Stimulated activated CD8-positive, alpha-beta memory T cell treated with anti-CD3 and anti-CD28 coated beads, Interleukin-2, amount 100 ng/mL, for 1 hour (primary cell): ENCODE data around the gene RRM2.
A peak's percentile ranks its signal among the peaks of the same experiment; 100 is the strongest.

Experiments used
- DNase-seq, 2 donors: peaks; one replicate each; pipeline ENCODE4 v3.0.0-alpha.2; 2020; ENCODE audit warnings: low read depth in 2 of 2

RRM2 gene

DNA sequence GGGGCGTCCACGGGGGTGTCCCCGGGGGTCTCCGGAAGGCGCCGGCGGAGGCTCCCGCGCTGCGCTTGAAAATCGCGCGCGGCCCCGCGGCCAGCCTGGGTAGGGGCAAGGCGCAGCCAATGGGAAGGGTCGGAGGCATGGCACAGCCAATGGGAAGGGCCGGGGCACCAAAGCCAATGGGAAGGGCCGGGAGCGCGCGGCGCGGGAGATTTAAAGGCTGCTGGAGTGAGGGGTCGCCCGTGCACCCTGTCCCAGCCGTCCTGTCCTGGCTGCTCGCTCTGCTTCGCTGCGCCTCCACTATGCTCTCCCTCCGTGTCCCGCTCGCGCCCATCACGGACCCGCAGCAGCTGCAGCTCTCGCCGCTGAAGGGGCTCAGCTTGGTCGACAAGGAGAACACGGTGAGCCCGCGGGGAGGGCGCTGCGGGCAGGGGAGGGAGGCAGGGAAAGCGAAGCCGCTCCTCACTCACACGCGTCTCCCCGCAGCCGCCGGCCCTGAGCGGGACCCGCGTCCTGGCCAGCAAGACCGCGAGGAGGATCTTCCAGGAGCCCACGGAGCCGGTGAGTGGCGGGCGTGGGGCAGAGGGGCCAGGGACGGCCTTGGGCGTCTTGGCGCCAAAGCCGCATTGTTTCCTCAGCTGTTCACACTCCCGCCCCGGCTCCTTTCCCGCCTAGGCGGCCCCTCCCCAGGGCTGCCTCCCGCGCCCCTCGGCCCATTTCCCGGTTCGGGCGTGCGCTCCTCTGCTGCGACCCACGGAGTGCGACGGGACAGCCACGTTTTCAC, at the start of gene RRM2:
Gene RRM2, plus strand, starts transcription at position 240 of the 781 bp plus-strand sequence. Its CDS starts 60 bp downstream, at position 300.
- DNase-seq = peak; percentile 62 to 73

GRCh38 chr2:10073706-10074105, 48.8 kb upstream of the RRM2 start:
- DNase-seq = no peak

DNA sequence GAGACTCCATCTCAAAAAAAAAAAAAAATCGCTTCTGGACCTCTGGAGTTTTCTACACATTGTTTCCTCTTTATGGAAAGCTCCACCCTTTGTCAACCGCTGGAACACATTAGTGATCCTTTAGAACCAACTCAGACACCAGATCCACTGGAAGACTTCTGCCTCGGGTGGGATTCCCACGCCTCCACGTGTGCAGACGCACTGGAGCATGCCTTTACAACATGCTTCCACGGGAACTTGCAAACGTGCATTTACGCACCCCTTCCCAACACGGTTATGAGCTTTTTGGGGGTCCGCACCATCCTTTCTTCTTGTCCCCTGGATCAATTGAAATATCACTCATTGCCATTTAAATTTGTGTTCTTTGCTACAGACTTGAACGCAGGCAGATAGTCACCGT, 47.4 kb upstream of the RRM2 start:
- no peak for DNase-seq

GRCh38 chr2:10075571-10076209, 46.8 kb upstream of the RRM2 start:
- no peak for DNase-seq

DNA sequence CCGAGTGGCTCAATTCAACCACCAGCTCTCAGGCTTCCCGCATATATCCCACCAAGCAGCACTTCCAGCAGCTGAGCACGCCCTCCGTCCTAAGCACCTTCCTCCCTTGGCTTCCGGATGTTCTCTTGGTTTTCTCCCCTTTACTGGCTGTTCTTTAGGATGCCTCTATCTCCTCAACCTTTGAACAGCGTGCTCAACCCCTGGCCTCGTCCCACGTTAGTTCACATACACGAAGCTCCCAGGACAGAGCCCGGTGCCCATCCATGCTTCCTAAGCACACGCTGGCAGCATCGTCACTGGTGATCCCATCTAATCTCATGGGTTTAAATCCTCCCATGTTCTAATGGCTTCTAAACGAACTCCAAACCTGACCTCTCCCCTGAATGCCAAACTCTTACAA, 46.0 kb upstream of the RRM2 start:
- DNase-seq = no peak

GRCh38 chr2:10076988-10077527, 45.5 kb upstream of the RRM2 start:
- DNase-seq = no peak

DNA sequence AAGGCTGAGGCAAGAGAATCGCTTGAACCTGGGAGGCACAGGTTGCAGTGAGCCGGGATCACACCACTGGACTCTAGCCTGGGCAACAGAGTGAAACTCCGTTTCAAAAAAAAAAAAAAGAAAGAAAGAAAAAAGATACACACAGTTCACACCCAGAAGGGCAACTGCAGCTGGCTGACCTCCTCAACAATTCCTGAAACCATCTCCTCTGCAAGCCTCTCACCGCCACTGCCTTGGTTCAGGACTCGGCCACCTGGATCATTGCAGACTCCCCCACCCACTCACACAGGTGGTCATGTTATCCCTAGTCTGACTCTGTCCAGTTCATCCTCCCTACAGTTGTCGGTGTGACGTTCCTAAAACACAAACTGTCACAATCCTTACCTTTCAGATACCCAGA, 44.5 kb upstream of the RRM2 start:
- DNase-seq = no peak

GRCh38 chr2:10078704-10079265, 43.8 kb upstream of the RRM2 start:
- no peak for DNase-seq

DNA sequence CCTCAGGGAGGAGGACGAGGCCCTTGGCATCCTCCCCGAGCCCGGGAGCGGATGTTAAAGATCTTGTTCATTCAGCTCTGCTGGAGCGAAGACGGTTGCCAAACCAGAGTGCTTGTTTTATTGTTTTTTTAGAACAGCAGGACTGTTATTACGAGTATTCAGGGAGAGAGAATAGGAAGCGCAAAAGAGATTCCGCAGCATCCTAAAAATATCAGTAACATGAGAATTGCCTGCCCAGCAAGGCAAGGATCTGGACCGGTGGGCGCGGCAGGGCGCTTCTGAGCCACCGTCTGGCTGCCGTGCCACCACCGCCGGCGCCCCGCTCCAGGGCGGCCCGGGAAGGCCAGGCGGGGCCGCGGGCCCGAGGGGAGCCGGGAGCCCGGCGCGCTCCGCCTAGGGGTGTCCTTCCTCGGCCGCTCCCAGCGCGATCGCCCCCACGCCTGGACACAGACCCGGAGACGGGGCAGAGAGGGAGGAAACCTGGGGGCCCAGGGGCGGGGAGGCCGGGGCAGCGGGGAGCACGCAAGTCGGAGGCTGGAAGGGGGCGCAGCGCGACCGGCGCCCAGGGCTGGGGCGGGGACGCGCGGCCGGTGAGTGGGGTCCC, 43.2 kb upstream of the RRM2 start:
- DNase-seq = no peak

- no peak for DNase-seq
Measured at GRCh38 chr2:10079870-10080535, 42.5 kb upstream of the RRM2 start, which contains the start of gene CYS1. Gene CYS1, minus strand, starts transcription at chr2:10080411. Its CDS starts 188 bp downstream, at chr2:10080223.

- DNase-seq = no peak
Measured at GRCh38 chr2:10080536-10081304, 41.8 kb upstream of the RRM2 start.

DNA sequence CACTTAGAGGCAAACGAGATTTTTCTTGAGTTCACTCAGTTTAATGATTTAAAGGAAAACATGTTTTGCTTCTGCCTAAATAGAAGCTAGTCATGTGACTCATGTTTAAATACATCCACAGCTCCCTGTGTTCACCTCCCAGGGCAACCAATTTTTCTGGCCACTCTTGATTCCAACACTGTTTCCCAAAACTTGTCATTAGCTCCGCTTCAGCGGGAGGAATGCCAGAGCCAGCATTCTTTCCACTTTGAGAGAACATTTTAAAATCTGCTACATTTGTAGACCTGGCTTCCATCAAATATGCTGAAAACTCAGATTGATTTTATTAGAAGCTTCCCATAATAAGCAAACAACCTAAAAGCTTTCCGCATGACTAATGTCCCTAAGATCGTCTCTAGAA, 39.5 kb upstream of the RRM2 start:
- DNase-seq = no peak

- DNase-seq = no peak
Measured at GRCh38 chr2:10083692-10084211, 38.8 kb upstream of the RRM2 start.

- no peak for DNase-seq
Measured at GRCh38 chr2:10084223-10084865, 38.2 kb upstream of the RRM2 start.

DNA sequence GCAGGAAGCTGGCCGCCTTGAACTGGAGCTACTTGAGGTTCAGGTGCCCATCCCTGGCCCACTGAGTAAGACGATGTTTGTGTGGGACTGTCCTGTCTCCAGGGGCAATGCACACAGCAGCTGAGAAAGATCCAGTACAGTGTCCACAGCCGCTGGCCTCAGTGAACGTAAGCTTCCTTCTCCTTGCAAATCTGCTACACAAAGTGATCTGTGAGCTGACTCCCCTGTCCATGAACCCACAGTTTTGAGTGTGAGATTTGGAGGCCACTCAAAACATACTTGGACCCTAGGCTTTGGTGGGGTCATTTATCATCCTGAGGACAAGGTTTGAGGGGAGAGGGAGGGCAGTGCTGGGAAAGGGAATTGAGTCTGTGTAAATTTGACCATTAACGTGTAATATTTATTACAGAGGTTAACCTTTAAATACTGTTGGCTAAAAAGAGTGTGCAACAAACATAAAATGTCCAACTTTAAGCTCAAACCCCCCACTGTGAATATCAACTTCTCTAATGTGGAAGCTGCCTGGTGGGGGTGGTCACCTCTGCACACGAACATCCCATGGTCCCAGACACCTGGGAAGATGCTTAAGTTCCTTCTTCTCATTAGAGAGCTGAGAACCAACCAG, 37.4 kb upstream of the RRM2 start:
- DNase-seq = no peak

GRCh38 chr2:10085668-10086059, 36.9 kb upstream of the RRM2 start:
- no peak for DNase-seq

DNA sequence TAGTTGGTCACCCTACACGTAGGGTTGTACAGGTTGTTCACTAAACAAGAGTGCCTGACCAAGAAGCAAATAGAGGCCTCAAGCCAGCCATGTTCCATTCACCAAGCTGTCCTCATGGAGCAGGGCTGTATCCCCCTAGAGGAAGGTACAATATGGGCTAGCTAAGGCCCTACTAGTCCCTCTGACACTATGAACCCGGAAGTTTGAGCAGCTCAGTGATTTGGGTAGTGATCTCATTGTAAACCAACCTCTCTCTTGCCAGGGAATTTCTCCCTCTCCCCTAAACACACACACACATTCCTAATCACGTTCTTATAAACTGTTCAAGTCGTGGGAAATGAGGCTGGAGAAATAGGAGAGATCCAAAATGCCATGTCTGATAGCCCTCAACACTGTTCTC, 35.6 kb upstream of the RRM2 start:
- no peak for DNase-seq

DNA sequence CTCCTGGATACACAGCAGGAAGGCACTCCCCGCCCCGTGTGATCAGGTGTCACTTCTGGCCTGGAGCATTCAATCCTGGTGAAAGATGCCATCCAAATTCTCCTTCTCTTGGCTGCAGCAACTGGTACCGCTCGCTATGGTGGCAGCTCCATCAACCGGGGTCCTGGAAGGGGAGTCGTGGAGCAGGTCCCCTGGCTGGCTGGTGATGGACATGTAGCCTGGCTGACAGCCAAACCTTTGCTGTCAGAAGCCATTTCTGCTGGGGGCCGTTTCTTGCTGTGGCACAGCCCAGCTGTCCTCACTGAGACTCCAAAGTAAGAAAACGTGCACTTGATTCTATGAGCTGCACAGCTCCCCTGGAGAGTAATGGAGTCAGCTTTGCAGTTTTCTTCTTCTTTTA, 35.2 kb upstream of the RRM2 start:
- no peak for DNase-seq

DNA sequence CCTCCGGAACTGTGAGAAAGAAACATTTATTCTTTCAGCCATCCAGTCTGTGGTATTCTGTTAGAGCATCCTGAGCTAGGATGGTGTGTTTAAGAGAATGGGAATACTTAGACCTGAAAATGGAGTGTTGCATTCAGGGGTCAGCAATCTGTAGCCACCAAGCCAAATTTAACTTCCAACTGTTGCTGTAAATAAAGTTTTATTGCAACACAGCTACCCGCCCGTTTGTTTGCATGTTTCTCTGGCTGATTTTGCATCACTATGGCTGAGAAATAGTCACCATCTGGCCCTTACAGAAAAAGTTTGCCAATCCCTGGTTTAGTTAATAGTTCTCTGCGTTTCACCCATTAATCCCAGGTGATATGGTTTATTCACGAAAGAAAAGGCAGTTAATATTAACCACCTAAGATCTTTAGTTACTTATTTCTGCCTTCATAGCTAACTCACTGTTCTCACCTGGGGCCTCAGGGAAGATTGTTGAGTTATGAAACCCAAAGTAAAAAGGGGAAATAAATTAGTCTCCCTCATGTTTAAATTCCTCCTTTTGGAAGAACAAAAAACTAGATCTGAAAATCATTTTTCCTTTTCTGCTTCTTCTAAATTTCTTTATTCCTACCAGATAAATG, 32.9 kb upstream of the RRM2 start:
- DNase-seq = no peak
